HEK293T (cell line): Measurements from ENCODE around the gene SLC22A4.

ENCODE experiments used
- ARNT ChIP-seq: fragments of 450-650 bp; IDR thresholded peaks from 2 replicates; pipeline ENCODE4 v1.6.1; 2017; ENCODE audit warnings: mild to moderate bottlenecking
- BHLHE40 ChIP-seq: fragments of 450-650 bp; IDR thresholded peaks from 2 replicates; pipeline ENCODE4 v1.6.1; 2016; ENCODE audit warnings: mild to moderate bottlenecking, moderate library complexity, borderline replicate concordance
- CTBP1 ChIP-seq: fragments of 450-650 bp; IDR thresholded peaks from 2 replicates; pipeline ENCODE4 v1.6.1; 2016; ENCODE audit warnings: borderline replicate concordance
- FOXA1 ChIP-seq: fragments of 450-650 bp; IDR thresholded peaks from 2 replicates; pipeline ENCODE4 v1.6.1; 2016; ENCODE audit warnings: mild to moderate bottlenecking
- FOXK2 ChIP-seq: fragments of 450-650 bp; IDR thresholded peaks from 2 replicates; pipeline ENCODE4 v1.6.1; 2016; ENCODE audit warnings: mild to moderate bottlenecking
- FOXM1 ChIP-seq: fragments of 450-650 bp; IDR thresholded peaks from 2 replicates; pipeline ENCODE4 v1.6.1; 2017; ENCODE audit warnings: mild to moderate bottlenecking, borderline replicate concordance
- L3MBTL2 ChIP-seq: fragments of 450-650 bp; conservative IDR thresholded peaks from 2 replicates; pipeline ENCODE4 v1.6.1; 2016; ENCODE audit warnings: mild to moderate bottlenecking
- LEF1 ChIP-seq: fragments of 450-650 bp; IDR thresholded peaks from 2 replicates; pipeline ENCODE4 v1.6.1; 2017; ENCODE audit warnings: mild to moderate bottlenecking, borderline replicate concordance
- NFRKB ChIP-seq: fragments of 450-650 bp; IDR thresholded peaks from 2 replicates; pipeline ENCODE4 v1.6.1; 2016; ENCODE audit warnings: mild to moderate bottlenecking, moderate library complexity
- PKNOX1 ChIP-seq: fragments of 450-650 bp; IDR thresholded peaks from 2 replicates; pipeline ENCODE4 v1.6.1; 2016
- SP1 ChIP-seq: fragments of 450-650 bp; IDR thresholded peaks from 2 replicates; pipeline ENCODE4 v1.6.1; 2017
- SUZ12 ChIP-seq: fragments of 450-650 bp; IDR thresholded peaks from 2 replicates; pipeline ENCODE4 v1.6.1; 2016; ENCODE audit warnings: mild to moderate bottlenecking

GRCh38 chr5:132303589-132303988, 9.4 kb downstream of the SLC22A4 start:
- TF ChIP-seq L3MBTL2, result no peak
- TF ChIP-seq SP1, result no peak
- TF ChIP-seq ARNT, result no peak
- TF ChIP-seq FOXA1, result no peak
- no peak for TF ChIP-seq LEF1
- no peak for TF ChIP-seq NFRKB
- no peak for TF ChIP-seq PKNOX1
- TF ChIP-seq FOXM1, result no peak
- TF ChIP-seq BHLHE40, result no peak
- no peak for TF ChIP-seq CTBP1
- no peak for TF ChIP-seq FOXK2
- TF ChIP-seq SUZ12, result no peak
